Hepatocyte (in vitro differentiated cells): Measurements from ENCODE around the gene ATP6V1B1.

Experiments used
- EZH2phosphoT487 ChIP-seq: fragments of 200-600 bp; sonication (generic); IDR thresholded peaks from one replicate; pipeline ENCODE4 v1.6.1; 2018; ENCODE audit warnings: antibody characterized with exemption, mild to moderate bottlenecking, low read depth, moderate library complexity; ENCODE audit not compliant: unreplicated experiment, severe bottlenecking
- TF ChIP-seq, protein P1 (sequence below): fragments of 200-600 bp; sonication (generic); IDR thresholded peaks from 2 replicates; pipeline ENCODE4 v1.5.1; 2016; ENCODE audit warnings: antibody characterized with exemption, mild to moderate bottlenecking; ENCODE audit not compliant: poor library complexity

- TF ChIP-seq, protein P1, sequence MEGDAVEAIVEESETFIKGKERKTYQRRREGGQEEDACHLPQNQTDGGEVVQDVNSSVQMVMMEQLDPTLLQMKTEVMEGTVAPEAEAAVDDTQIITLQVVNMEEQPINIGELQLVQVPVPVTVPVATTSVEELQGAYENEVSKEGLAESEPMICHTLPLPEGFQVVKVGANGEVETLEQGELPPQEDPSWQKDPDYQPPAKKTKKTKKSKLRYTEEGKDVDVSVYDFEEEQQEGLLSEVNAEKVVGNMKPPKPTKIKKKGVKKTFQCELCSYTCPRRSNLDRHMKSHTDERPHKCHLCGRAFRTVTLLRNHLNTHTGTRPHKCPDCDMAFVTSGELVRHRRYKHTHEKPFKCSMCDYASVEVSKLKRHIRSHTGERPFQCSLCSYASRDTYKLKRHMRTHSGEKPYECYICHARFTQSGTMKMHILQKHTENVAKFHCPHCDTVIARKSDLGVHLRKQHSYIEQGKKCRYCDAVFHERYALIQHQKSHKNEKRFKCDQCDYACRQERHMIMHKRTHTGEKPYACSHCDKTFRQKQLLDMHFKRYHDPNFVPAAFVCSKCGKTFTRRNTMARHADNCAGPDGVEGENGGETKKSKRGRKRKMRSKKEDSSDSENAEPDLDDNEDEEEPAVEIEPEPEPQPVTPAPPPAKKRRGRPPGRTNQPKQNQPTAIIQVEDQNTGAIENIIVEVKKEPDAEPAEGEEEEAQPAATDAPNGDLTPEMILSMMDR = no peak
- TF ChIP-seq EZH2phosphoT487 = no peak
Observed at GRCh38 chr2:71001592-71001927, 65.9 kb downstream of the ATP6V1B1 start.
